ENCODE measurements around the gene LMCD1.

Gene LMCD1

DNA sequence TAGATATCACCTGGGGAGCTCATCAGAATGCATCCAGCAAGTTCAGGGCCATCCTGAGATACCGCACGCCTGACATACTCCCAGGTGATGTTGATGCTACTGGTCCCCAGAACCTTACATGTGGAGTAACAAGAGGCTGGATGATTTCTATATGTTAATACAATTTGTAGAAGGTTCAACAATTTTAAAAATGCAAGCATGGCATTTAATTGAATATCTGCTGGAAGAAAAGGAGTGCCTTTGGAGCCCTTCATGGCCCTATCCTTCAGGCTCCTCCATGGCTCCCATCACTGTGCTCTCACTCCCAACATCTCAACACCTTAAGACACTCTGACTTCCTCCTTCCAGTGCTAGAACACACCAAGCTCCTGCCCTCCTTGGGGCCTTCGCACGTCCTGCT is 36.6 kb downstream of the LMCD1 start:
- no peak for DNase-seq

DNA sequence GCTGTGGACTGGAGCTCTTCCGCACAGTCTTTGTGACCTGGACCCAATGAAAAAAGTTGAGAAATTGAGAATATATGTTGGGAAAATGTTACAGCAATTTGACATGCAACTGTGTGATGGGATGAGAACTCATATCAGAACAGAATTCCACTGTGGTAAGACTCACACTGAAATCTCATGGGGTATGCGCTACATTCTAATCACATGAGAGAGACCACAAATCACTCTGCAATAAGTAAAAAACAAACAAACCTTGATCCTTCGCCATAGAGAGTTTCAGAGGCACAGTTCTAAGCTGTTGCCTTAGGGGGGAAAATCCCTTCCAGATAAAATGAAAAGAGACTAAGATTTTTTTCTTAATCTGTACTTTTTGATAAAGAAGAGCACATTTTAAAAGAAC is 37.3 kb downstream of the LMCD1 start:
- no peak for DNase-seq

DNA sequence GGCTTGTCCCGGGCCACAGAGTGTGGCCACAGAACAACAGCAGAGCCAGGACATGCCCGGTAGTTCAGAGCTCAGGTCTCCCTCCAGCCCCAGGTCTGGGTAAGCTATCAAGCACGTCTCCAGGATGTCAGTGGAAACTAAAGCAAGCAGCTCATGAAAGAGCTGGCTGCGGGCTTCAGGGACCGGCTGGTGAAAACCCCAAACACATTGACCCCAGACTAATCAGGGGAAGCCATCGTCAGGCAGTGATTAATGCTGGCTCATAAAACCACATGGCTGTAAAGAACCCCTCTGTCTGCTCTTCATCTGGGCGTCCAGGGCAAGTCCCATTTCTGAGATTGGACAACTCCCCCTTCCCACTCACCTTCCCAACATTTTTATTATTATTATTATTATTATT is 37.8 kb downstream of the LMCD1 start:
- DNase-seq: no peak

DNA sequence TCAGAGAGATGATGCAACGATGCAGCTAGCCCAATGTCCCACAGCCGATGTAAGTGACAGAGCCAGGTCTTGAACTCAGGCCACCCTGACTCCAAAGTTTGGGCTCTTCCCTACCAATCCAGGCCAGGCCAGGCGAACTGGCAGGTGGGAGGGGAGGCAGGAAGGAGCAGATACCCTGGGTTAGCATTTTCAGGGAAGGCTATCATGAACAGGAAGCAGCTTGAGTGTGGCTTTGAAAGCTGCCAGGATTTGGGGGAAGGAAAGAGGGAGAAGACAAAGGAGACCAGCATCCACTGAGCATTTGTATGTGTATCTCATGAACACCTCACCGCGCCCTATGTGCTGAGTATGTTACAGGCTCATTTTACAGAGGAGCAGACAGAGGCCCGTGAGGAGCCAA is 38.8 kb downstream of the LMCD1 start:
- DNase-seq: no peak

DNA sequence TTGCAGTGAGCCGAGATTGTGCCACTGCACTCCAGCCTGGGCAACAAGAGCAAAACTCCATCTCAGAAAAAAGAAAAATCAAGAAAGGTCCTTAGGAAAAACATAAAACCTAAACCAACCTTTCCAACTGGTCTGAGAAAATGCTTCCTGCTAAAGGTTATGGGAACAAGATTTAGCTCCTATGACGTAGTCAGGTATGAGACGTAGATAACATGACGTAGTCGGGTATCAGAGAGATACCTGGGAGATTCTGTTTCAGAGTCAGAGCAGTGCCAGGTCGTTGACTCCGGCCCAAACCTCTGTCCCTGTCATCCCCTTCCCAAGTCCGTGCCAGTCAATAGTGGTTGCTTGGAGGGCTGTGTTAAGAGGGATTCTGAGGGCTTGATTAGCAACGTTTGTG is 39.9 kb downstream of the LMCD1 start:
- no peak for DNase-seq

DNA sequence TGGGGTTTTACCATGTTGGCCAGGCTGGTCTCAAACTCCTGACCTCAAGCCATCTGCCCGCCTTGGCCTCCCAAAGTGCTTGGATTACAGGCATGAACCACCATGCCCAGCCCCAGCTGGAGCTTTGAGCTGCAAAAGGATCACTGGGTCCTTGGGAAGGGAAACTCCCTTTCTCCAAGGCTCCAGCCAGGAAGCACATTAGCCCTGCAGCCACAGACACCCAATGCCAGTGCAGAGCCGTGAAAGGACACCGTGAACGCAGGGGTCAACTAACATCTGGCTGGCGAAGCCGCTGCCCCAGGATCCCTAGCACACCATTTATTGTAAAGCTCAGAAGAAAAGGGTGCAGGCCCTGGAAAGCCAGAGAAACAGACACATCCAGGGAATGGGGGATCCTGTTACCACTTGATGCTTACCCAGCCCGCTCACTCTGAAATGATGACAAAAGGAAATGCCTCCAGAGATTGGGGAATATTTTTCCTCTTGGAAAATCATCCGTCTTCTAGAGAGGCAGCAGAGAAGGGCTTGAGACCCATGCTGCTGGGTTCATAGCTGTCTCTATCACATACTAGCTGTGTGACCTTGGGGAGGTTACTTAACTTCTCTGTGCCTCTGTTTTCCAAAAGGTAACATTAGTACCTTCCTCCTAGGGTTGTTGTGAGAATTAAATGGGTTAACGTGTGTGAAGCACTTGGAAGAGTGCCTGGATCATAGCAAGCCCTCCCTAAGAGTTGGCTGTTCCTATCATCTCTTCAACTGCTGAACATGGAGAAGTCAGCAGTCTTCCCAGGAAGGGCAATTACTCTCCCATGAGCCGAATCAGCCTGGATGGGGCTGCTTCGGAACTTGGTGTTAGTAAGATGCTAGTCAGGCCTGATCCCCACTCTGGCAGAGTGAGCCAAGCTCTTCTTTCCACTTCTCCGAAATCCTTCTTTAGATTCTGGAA is 40.8 kb downstream of the LMCD1 start:
- no peak for DNase-seq

DNA sequence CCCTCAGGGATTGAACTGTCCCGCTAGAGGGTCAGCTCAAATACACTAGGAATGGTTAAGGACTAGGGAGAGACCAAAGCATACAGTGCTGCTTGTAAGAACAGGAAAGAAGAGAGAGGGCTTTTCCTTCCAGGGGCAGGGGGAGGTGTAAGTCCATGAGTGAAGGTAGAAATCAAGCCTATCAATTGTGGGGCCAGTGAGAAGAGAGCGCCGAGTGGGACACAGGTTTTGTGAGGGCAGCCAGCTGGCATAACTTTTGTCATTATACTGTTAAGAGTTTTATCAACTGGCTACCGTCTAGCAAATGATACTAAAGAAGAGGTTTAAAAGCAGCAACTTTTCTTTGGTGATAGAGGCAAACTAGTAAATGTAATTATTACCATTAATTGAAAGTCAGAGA is 45.0 kb downstream of the LMCD1 start:
- DNase-seq: no peak

DNA sequence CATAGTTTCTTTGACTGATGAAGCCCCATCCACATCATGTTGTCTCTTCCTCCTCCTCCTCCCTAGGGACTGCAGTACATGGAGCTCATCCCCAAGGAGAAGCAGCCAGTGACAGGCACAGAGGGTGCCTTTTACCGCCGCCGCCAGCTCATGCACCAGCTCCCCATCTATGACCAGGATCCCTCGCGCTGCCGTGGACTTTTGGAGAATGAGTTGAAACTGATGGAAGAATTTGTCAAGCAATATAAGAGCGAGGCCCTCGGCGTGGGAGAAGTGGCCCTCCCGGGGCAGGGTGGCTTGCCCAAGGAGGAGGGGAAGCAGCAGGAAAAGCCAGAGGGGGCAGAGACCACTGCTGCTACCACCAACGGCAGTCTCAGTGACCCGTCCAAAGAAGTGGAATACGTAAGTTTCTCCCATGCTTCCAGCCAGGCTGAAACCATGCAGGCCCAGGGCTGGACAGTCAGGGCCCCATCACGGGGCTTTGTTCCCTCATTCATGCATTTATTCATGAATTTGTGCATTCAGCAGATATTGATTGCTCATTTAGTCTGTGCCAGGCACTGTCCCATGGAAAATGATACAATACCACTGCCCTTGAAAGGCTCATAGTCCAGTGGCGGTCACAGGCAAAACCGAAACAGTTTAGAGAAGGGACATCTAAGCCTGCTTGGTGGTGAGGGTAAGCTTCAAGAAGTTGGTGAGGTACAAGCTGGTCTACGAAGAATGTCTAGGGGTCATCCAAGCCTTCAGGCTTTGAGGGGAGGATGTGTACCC is 47.1 kb downstream of the LMCD1 start:
- no peak for DNase-seq

DNA sequence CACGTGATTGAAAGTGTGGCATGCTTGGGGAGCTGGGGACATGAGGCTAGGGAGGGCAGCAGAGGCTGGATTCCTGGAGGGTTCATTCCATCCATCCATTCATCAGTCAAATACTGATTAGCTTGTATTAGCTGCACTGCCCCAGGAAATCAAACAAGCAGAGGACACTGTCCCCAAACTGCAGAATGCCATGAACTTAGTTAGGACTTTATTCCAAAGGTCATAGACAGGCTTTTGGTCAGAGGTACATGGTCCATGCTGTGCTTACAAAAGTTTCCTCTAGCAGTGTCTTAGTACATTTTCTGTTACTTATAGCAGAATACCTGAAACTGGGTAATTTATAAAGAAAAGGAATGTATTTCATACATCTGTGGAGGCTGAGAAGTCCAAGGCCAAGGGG is 47.7 kb downstream of the LMCD1 start:
- DNase-seq: no peak

DNA sequence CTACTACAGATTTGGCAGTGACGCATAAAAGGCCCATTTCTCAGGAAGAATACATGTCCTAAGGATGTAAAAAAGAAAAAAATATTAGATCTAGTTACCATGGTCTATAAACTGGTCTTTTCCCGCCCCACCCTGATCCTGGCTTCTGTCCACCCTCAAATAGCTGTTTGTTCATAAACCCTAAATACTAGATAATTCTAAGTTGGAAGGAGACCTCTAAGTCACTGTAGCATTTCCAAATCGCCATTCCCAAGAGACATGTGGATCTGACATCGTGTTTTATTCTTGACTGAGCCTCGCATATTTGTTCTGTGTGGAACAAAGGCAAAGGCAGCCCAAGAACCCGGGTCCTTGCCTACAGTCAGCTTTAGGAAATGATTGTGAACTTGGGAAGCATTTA is 49.0 kb downstream of the LMCD1 start:
- DNase-seq: no peak

DNA sequence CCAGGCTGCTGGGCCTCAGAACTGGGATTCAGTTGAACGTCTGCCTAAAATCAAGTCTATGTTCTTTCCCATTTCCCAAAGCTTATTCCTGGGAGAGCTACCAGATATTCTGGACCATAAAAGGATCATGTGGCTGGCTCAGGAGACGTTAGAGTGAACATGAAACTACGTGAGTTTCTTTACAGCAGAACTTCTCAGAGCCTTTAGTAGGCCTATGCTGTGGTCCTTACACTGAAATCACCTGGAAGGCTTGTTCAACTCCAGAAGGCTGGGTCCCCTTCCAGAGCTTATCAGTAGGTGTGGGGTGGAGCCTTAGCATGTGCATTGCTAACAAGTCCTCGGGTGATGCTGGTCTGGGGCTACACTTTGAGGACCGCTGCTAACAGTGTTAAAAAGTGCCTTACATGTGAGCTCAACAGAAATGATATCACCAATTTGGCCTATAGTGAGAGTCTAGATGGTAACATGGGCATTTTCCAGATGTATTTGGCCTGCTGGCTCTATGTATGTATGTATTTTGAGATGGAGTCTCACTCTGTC is 50.7 kb downstream of the LMCD1 start:
- DNase-seq: no peak

DNA sequence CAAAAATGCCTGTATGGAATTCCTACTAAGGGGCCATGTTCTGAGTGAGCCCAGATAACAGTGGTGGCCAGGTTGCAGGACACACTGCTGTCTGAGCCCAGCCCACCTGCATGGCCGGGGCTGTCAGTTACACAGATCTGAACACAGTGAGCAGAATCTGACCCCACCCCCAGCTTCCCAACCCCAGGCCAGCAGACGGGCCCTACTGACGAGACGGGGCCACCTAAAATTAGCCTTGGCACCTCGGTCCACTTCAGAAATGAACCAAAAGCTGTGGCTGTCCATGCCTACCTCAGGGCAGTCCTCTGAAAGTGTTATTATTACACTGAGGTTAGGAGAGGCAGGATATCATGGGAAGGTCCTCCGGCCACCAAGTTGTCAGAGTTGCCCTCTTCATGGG is 51.8 kb downstream of the LMCD1 start:
- DNase-seq: no peak

DNA sequence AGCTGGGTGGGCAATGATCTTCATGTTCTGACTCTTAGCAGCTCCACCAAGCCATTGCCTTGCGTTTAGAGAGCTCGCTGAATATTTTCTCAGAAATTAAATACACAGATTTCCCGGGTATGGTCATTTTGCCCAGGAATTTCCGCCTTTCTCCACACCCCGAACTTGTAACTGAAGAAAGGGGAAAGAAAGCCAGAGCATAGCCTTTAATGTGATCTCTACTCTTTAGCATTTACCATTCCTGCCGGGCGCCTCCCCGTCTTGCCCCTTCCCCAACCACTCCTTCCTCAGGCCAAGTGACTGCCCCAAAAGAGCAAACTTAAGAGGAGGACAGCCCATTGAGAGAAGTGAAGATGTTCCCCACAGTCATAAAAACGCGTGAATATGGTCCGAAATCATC is 53.1 kb downstream of the LMCD1 start:
- DNase-seq: no peak

DNA sequence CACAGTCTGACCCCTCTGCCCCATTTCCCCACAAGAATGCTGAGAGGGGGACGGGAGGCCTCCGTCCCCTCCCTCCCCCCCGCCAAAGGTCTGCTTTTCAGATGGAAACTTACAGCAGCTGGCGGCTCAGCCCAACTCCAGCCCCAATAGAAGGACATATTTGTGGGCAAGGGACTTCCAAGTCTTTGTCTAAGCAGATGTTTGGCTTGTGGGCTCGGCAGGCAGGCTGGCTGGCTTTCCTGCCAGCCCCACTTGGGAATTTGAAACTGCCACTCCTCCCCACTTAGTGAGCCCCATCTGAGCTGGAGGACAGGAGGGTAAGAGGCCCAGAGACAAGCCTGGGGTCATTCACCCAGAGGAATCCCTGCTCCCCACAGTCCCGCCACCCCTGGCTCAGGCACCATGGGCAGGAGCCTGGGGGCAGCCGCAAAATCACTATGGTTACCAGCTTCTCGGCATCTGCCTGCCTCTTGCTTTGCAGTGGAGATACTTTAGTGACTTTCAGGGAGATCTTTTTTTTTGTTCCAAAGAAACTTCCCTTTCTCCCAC is 53.6 kb downstream of the LMCD1 start:
- no peak for DNase-seq

DNA sequence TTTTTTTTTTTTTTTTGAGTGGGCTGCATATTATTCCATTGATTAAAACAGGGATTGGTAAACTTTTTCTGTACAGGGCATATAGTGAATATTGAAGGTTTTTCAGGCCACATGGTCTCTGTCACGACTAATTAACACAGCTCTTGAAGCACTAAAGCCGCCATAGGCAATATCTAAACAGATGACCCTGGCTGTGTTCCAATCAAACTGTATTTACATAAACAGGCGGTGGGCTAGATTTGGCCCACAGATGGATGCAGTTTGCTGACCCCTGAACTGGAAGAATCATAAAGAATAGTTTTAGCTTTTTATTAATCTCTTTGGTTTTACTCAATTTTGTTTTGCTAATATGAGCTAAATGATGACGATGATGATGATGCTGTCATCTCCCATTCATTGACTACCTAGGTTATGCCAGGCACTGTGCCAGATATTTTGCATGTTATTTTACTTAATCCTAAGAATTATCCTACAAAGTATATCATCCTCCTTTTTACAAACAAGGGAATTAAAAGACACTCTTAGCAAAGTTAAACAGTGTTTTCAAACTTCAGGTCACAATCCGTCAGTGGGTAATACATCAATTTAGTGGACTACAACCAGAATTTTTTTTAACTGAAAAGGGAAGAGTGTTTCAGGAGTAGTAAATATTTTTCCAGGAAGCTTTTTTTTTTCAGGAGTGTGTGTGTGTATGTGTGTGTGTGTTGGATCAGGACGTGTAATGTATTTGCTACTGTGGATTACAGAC is 54.3 kb downstream of the LMCD1 start:
- no peak for DNase-seq

DNA sequence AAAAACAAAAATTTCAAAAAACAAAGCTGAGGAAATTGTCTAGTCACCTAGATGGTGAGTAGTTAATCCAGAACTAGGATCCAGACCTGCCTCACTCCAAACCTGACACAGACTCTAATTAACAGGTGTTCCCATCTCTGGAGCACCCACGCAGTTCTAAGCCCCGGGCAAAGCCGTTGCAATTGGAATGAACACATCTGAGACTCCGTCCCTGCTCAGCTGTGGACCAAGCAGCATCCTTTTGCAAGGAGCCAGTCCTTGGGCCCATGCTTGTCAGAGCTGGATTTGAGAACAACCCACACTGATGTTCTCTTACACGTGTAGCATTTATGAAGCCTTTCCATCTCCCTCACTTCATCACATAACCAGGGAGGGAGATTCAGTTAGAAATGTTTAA is 54.8 kb downstream of the LMCD1 start:
- no peak for DNase-seq

DNA sequence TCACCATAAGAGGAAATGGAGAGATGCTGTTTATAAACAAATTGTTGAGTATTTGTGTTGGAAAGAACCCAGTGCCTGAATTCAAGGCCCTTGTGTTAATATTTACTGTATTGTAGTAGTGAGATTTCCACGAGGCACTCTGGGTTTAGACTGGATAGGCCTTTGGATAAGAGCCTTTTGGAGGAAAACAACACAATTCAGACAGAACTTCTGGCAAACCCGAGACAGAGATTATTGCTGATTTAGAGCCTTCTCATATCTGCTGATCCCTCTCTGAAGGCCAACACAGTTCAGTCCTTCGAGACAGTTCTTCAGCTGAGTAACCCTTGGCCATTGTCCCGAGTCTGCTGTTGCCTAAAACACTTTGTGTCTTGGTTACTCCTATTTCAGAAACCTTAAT is 55.7 kb downstream of the LMCD1 start:
- no peak for DNase-seq

DNA sequence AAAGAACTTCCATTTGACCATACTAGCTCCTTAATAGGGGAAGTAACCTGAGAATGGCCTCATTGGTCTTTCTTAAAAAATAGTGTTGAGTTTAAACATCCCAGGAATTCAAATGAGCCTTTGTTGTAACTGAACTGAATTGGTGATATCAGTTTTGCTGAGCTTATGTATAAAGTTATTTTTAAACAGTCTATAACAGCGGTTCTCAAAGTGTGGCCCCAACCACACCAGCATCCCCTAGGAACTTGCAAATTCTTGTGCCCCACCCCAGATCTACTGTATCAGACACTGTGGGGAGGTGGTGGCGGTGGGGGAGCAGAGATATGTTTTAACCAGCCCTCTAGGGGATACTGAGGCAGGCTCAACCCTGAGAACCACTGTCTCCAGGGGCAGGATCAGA is 57.0 kb downstream of the LMCD1 start:
- no peak for DNase-seq

DNA sequence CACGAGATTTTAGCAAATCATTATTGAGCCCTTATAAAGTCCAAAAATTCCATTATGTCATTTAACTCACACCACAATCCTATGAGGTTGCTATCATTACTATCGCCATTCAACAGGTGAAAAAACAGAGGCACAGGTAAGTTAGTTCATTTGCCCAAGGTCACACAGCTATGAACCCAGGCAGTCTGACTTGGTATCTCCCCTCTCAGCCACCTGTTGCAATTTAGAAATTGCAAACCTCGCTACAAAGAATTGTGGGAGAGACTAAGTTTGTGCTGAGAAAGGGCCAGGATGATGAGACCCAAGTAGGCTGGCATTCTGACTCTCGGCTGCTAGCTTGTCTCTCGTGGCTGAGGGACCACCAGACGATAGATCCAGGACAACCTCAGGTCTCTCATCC is 57.7 kb downstream of the LMCD1 start:
- no peak for DNase-seq

DNA sequence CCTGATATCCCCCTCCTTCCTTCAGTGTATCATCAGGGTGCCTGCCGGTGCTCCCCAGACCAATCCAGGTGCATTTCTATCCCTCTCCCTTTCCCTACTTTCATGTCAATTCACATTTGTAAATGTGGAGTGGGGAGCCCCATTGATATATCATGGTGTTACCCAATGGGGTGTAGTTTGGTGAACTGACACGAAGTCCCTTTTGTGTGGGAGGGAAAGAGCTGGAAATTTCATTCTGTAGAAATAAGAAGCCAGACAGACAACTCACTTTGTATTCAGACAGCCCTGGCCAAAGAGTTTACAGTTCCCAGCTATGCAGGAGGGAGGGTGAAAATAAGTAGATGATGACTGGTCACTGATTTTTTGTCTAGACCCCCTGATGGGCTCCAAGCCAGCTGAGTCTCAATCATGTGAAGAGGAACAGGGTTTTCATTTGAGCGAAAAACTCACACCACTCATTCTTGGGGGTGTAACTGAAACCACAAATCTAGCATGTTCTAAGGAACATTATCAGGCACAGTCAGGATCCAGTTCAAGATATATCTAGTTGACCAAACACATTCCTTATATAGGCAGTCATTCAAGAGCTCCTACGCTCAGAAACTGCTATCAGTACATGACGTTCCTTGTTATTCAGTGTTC is 58.9 kb downstream of the LMCD1 start:
- no peak for DNase-seq

DNA sequence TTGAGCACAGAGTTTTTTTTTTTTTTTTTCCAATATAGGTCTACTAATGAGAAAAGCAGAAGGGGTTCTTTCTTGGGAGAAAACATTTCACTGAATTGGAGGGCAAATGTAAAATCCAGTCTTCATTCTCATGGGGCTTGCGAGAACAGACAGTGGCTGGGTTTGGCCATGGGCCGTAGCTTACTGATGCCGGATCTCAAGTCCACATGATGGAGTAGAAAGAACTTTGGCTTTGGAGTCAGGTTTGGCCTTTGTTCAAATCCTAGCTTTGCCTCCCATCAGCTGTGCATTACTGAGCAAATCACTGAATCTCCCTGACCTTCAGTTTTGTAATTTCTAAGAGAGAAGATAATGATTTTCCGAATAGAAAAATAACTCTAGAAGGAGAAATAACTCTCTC is 59.7 kb downstream of the LMCD1 start:
- DNase-seq: no peak

DNA sequence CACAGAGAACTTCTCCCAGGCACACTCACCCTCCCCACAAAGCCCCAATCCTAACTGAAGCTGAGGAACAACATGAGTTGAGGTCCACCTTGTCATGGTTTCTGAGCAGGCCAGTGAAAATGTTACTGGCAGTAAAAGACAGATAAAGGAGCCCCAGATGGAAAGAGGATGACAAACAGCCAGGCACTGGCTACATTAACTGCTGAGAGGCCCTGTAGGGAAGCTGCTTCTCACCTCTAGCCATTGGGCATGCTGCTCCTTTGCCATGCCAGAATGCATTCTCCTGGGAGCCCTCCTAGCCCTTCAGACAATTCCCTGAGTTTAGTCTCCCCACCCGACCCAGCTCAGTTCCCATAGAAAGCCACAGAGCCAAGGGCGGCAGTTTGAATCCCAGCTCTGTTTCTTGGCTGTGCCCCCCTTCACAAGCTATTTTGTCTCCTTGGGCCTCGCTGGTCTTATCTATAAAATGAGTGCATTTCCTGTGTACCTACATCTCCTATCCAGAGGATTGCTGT is 60.5 kb downstream of the LMCD1 start:
- DNase-seq: no peak

Data from RPMI8226 (cell line).